Nephron progenitor cell (in vitro differentiated cells): ENCODE measurements around the gene METTL26.
"Not testable (repeated sequence)": the region's sequence is repeated elsewhere in the genome, so short reads cannot be mapped to it uniquely, and the experiment has no call there.

ENCODE experiments used
- DNase-seq: peaks from one replicate; pipeline ENCODE4 v3.0.0; 2021
- H3K27ac Mint-ChIP-seq: 2 replicates; pipeline ENCODE4 v1.8.0; 2021; ENCODE audit warnings: mild to moderate bottlenecking, moderate library complexity, mixed read lengths
- H3K27me3 Mint-ChIP-seq: 2 replicates; pipeline ENCODE4 v1.8.0; 2021; ENCODE audit warnings: mild to moderate bottlenecking, low read depth, mixed read lengths; ENCODE audit not compliant: poor library complexity
- H3K36me3 Mint-ChIP-seq: 2 replicates; pipeline ENCODE4 v1.8.0; 2021; ENCODE audit warnings: low read depth, mixed read lengths
- H3K4me1 Mint-ChIP-seq: 2 replicates; pipeline ENCODE4 v1.8.0; 2021; ENCODE audit warnings: mixed read lengths
- H3K4me3 Mint-ChIP-seq: 2 replicates; pipeline ENCODE4 v1.8.0; 2021; ENCODE audit warnings: mild to moderate bottlenecking, moderate library complexity, mixed read lengths
- H3K9me3 Mint-ChIP-seq: 2 replicates; pipeline ENCODE4 v1.8.0; 2021; ENCODE audit warnings: mild to moderate bottlenecking, moderate library complexity, mixed read lengths
- TF ChIP-seq, protein P1 (sequence below): fragments of 200-600 bp; sonication (generic); IDR thresholded peaks from 2 replicates; pipeline ENCODE4 v1.5.0; 2021; ENCODE audit warnings: antibody characterized with exemption

The METTL26 gene

DNA sequence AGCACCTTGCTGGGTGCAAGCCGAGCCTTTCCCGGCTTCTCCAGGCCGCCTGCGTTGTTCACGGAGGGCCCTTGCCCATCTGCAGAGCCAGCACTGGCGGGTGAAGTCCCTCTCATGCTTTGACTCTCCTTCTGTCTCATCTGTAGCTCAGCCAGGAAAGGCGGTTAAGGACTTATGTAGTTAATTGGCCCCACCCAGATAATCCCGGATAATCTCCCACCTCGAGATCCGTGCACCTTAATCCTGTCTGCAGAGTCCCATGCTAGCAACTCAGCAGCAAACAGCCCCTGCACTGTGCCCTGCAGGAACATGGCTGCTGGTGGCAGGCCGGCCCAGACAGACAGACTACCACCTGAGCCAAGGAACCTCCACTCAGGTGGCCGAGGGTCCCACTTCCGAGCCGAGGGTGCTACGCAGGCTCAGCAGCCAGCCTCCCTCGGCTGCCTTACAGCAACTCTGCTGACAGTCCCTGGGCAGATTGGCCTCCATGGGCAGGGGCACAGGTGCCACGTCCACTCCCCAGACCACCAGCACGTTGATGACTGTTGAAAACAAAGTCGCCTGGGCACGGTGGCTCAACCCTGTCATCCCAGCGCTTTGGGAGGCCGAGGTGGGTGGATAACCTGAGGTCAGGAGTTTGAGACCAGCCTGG is 29.3 kb downstream of the METTL26 start:
- H3K9me3 Mint-ChIP-seq: peaks cover 50% of the 10 kb centered on the region
- DNase-seq: no peak
- TF ChIP-seq, protein P1, sequence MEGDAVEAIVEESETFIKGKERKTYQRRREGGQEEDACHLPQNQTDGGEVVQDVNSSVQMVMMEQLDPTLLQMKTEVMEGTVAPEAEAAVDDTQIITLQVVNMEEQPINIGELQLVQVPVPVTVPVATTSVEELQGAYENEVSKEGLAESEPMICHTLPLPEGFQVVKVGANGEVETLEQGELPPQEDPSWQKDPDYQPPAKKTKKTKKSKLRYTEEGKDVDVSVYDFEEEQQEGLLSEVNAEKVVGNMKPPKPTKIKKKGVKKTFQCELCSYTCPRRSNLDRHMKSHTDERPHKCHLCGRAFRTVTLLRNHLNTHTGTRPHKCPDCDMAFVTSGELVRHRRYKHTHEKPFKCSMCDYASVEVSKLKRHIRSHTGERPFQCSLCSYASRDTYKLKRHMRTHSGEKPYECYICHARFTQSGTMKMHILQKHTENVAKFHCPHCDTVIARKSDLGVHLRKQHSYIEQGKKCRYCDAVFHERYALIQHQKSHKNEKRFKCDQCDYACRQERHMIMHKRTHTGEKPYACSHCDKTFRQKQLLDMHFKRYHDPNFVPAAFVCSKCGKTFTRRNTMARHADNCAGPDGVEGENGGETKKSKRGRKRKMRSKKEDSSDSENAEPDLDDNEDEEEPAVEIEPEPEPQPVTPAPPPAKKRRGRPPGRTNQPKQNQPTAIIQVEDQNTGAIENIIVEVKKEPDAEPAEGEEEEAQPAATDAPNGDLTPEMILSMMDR: no peak
- H3K36me3 Mint-ChIP-seq: peaks cover 63% of the 10 kb centered on the region
- peaks cover 39% of the 10 kb centered on the region for H3K4me1 Mint-ChIP-seq
- no peak overlapping the region for H3K27ac Mint-ChIP-seq
- peaks cover 7% of the 10 kb centered on the region for H3K27me3 Mint-ChIP-seq
- no peak overlapping the region for H3K4me3 Mint-ChIP-seq

DNA sequence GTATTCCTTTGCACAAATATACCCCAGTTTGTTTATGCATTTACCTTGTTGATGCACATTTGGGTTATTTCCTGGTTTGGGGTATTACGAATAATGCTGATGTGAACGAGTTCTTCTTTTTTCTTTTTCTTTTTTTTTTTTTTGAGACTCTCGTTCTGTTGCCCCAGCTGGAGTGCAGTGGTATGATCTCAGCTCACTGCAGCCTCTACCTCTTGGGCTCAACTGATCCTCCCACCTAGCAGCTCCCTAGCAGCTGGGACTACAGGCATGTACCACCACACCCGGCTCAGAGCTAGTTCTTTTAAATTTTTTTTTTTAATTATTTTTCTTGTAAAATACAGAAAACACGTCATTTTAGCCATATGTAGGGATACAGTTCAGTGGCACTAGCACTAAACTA is 32.2 kb downstream of the METTL26 start:
- Mint-ChIP-seq H3K4me1 (peaks cover 28% of the 10 kb centered on the region), H3K36me3 (peaks cover 70% of the 10 kb centered on the region), H3K27ac (no peak overlapping the region), H3K9me3 (peaks cover 45% of the 10 kb centered on the region), H3K27me3 (peaks cover 7% of the 10 kb centered on the region), H3K4me3 (no peak overlapping the region)
- no peak for DNase-seq
- TF ChIP-seq, protein P1: no peak

DNA sequence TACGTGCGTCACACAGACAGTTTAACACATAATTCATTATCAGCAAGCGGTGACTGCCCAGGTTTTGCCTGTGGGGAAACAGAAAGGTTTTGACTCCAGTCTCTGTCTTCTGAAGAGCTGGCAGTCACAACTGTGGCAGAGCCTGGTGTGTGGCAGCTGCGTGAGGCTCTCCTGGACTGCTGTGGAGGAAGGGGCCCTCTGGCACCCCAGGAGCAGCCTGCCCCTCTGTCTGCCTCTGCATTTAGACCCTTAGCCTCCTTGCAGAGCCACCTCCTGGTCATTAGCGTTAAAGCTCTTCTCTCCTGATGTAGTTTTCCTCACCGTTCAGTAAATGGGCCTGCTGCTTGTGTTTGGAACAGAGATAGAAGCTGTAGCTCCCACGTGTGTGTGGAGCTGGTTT is 35.3 kb downstream of the METTL26 start:
- TF ChIP-seq, protein P1: no peak
- peaks cover 4% of the 10 kb centered on the region for H3K27me3 Mint-ChIP-seq
- peaks cover 30% of the 10 kb centered on the region for H3K9me3 Mint-ChIP-seq
- H3K4me3 Mint-ChIP-seq: no peak overlapping the region
- DNase-seq: no peak
- H3K36me3 Mint-ChIP-seq: peaks cover 72% of the 10 kb centered on the region
- peaks cover 24% of the 10 kb centered on the region for H3K4me1 Mint-ChIP-seq
- H3K27ac Mint-ChIP-seq: peak overlapping the region; percentile 77

DNA sequence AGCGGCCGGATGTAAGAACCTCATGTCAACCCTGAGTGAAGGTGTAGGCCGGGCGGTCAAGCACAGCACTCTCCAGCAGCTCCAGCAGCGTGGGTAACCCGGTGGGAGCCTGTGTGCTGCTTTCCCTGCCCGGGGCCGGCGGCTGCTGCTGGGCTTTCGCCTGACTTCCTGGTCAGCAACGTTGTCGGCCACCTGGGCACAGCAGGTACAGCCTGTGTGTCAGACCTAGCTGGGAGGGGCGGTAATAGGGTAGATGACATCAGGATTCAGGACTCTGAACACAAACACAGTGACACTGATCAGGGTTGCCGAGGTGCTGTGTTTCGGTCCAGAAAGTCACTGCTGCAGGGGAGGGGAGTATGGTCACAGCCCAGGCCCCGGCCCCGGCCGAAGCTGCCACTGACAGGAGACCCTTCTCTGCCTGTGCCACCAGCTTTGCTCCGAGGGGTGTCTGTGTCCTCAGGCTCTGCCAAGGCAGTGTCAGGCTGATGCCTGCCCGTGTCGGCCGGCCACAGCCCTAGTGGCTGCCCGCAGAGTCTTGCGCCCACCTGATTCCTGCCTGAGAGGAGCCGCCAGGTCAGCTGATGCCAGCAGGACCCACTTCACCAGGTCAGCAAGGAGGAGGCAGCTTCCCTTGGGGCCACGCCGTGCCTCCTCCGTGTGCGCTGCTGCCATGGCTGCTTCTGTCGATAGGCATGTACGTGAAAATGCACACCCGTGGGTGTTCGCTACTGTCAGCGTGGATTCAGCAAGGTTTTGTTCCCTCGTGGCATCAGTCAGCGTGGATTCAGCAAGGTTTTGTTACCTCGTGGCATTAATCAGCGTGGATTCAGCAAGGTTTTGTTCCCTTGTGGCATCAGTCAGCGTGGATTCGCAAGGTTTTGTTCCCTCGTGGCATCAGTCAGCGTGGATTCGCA is 37.0 kb downstream of the METTL26 start:
- Mint-ChIP-seq H3K4me1 (peaks cover 35% of the 10 kb centered on the region), H3K27ac (no peak overlapping the region), H3K9me3 (peaks cover 14% of the 10 kb centered on the region), H3K36me3 (peaks cover 55% of the 10 kb centered on the region), H3K4me3 (no peak overlapping the region), H3K27me3 (peaks cover 7% of the 10 kb centered on the region)
- no peak for DNase-seq
- TF ChIP-seq, protein P1: no peak

DNA sequence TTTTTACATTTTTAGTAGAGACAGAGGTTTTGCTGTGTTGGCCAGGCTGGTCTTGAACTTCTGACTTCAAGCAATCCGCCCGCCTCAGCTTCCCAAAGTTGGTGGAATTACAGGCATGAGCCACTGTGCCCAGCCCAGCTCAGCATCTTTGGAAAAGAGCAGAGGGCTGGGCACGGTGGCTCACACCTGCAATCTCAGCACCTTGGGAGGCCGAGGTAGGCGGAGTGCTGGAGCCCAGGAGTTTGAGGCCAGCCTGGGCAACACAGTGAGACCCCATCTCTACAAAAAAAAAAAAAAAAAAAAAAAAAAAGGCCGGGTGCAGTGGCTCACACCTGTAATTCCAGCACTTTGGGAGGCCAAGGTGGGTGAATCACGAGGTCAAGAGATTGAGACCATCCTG is 38.5 kb downstream of the METTL26 start:
- H3K27ac Mint-ChIP-seq, H3K27me3 Mint-ChIP-seq, DNase-seq, H3K4me3 Mint-ChIP-seq, H3K9me3 Mint-ChIP-seq: not testable (repeated sequence)
- H3K36me3 Mint-ChIP-seq: peaks cover 47% of the 10 kb centered on the region
- peaks cover 40% of the 10 kb centered on the region for H3K4me1 Mint-ChIP-seq

DNA sequence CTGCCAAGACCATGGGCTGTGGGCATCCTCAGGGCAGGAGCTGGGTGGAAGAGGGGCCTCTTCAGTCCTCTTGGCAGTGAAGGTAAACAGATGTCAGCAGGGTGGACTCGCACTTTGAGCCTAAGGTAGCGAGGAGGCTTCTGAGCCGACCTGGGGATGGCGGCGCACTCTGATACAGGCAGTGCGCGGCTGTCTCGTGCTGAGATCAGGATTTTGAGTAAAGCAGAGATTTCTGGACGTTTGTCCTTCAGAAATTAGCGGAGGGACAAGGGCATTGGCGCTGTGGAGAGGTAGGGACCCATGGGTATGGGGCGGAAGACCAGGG is 39.4 kb downstream of the METTL26 start:
- Mint-ChIP-seq H3K4me1 (peaks cover 47% of the 10 kb centered on the region), H3K27me3 (peaks cover 3% of the 10 kb centered on the region), H3K9me3 (no peaks in the 10 kb centered on the region), H3K36me3 (peaks cover 45% of the 10 kb centered on the region), H3K4me3 (no peak overlapping the region), H3K27ac (no peak overlapping the region)
- DNase-seq: no peak
- TF ChIP-seq, protein P1: no peak
